Measurements from ENCODE around the gene TNFAIP8L1. TPM values are rescaled to one million over a fixed set of nuclear protein-coding genes. Genes with fewer than 3 reads are reported as not detected.

TNFAIP8L1 gene
- total RNA-seq, 1 experiment from 2014 or later: 22.2 TPM

DNA sequence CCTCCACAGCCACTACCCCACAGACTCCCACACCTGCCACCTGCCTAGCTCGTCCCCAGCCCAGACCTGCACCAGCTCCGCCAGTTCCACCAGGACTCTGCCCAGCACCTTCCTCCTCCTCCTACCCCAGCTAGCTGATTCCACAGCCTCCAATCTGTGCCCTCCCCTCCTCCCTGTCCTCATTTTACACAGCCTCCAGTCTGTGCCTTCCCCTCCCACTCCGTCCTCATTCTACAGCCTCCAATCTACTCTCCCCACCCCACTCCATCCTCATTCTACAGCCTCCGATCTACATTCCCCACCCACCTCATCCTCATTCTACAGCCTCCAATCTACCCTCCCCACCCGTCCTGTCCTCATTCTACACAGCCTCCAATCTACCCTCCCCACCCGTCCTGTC, 23.5 kb downstream of the TNFAIP8L1 start:
- RAD21 ChIA-PET (ENCODE audit: low non-redundant PET in 1 of 2, low total read pairs in 2 of 2, uncharacterized antibody in 2 of 2, unreplicated experiment in 2 of 2): no interaction called here
- no peaks in the 10 kb centered on the region for H3K9me2 ChIP-seq (ENCODE audit: insufficient read depth)
- no peaks in the 10 kb centered on the region for H3K27me3 ChIP-seq (ENCODE audit: insufficient read depth, low read length)
- no peak overlapping the region for H3K9ac ChIP-seq (ENCODE audit: low read length)
- TF ChIP-seq CBX3 (IDR thresholded peaks at IDR 0.05; ENCODE audit: low read depth): no peak
- TF ChIP-seq, protein P1, sequence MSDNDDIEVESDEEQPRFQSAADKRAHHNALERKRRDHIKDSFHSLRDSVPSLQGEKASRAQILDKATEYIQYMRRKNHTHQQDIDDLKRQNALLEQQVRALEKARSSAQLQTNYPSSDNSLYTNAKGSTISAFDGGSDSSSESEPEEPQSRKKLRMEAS (IDR thresholded peaks at IDR 0.05): no peak
- no peak for TF ChIP-seq POLR2A (IDR thresholded peaks at IDR 0.05; ENCODE audit: borderline replicate concordance, extremely low read depth, insufficient read depth, insufficient read length)
- TF ChIP-seq, protein P2, sequence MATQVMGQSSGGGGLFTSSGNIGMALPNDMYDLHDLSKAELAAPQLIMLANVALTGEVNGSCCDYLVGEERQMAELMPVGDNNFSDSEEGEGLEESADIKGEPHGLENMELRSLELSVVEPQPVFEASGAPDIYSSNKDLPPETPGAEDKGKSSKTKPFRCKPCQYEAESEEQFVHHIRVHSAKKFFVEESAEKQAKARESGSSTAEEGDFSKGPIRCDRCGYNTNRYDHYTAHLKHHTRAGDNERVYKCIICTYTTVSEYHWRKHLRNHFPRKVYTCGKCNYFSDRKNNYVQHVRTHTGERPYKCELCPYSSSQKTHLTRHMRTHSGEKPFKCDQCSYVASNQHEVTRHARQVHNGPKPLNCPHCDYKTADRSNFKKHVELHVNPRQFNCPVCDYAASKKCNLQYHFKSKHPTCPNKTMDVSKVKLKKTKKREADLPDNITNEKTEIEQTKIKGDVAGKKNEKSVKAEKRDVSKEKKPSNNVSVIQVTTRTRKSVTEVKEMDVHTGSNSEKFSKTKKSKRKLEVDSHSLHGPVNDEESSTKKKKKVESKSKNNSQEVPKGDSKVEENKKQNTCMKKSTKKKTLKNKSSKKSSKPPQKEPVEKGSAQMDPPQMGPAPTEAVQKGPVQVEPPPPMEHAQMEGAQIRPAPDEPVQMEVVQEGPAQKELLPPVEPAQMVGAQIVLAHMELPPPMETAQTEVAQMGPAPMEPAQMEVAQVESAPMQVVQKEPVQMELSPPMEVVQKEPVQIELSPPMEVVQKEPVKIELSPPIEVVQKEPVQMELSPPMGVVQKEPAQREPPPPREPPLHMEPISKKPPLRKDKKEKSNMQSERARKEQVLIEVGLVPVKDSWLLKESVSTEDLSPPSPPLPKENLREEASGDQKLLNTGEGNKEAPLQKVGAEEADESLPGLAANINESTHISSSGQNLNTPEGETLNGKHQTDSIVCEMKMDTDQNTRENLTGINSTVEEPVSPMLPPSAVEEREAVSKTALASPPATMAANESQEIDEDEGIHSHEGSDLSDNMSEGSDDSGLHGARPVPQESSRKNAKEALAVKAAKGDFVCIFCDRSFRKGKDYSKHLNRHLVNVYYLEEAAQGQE (IDR thresholded peaks at IDR 0.05; ENCODE audit: low read depth): no peak
- TF ChIP-seq RAD21 (IDR thresholded peaks at IDR 0.05; ENCODE audit: low read depth): no peak
- ATAC-seq (no peak), DNase-seq (ENCODE audit: low read depth, low spot score) (no peak)
- no peaks in the 10 kb centered on the region for H4K20me1 ChIP-seq (ENCODE audit: insufficient read depth)
- H3K4me2 ChIP-seq (ENCODE audit: low read length): no peak overlapping the region
- H3K27ac ChIP-seq (ENCODE audit: low read depth, low read length): no peak overlapping the region
- no peak overlapping the region for H2AFZ ChIP-seq (ENCODE audit: low read depth, low read length, poor library complexity, severe bottlenecking)
- no TSS peak for BruUV-seq (replicated peaks)
- intact Hi-C loops (cut with micrococcal nuclease): no loop called here
- POLR2A ChIA-PET: no interaction called here
- CTCF ChIA-PET: no interaction called here
- no peaks in the 10 kb centered on the region for H3K9me3 ChIP-seq (ENCODE audit: control insufficient read depth in 1 of 2, insufficient read depth in 1 of 2, low read depth in 1 of 2, low read length in 2 of 2)
- no peak overlapping the region for H3K4me3 ChIP-seq (replicated peaks in 1 of 2; ENCODE audit: low read depth in 1 of 2, low read length in 2 of 2)
- no peaks in the 10 kb centered on the region for H3K4me1 ChIP-seq (ENCODE audit: control insufficient read depth in 1 of 2, insufficient read depth in 2 of 2, low read length in 2 of 2)
- peaks cover 15 to 25% of the 10 kb centered on the region in 2 experiments for H3K36me3 ChIP-seq (ENCODE audit: control insufficient read depth in 1 of 2, insufficient read depth in 2 of 2, low read length in 2 of 2)
- peaks cover 17% of the 10 kb centered on the region; the same call in 1 of the 2 replicates for H3K79me2 ChIP-seq (ENCODE audit: insufficient read depth, low read length)

DNA sequence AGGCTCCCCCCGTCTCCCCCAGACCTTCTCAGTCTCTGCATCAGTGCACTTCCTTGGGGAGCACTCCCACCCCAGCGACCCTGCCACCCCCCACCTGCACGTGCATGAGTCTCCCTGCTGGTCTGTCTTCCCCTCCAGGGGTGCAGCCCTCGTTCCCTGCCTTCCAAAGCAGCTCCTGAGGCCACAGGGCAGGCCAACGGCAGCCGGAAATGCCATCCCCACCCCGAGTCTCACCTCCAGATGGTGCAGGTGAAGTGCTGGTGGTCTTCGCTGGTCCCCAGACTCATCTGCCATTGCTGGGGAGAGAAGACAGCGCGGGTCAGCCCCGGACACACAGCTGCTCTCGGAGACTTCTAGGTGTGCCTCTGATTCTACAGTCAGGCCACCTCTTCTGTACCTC, 25.3 kb downstream of the TNFAIP8L1 start:
- no TSS peak for BruUV-seq (replicated peaks)
- no peaks in the 10 kb centered on the region for H4K20me1 ChIP-seq (ENCODE audit: insufficient read depth)
- H3K36me3 ChIP-seq (ENCODE audit: control insufficient read depth in 1 of 2, insufficient read depth in 2 of 2, low read length in 2 of 2): peaks cover 15 to 24% of the 10 kb centered on the region in 2 experiments
- H3K4me3 ChIP-seq (replicated peaks in 1 of 2; ENCODE audit: low read depth in 1 of 2, low read length in 2 of 2): no peak overlapping the region
- ChIA-PET CTCF (no interaction called here), RAD21 (ENCODE audit: low non-redundant PET in 1 of 2, low total read pairs in 2 of 2, uncharacterized antibody in 2 of 2, unreplicated experiment in 2 of 2) (no interaction called here), POLR2A (no interaction called here)
- H3K79me2 ChIP-seq (ENCODE audit: insufficient read depth, low read length): peaks cover 33% of the 10 kb centered on the region
- ATAC-seq: no peak
- no peak overlapping the region for H2AFZ ChIP-seq (ENCODE audit: low read depth, low read length, poor library complexity, severe bottlenecking)
- H3K27ac ChIP-seq (ENCODE audit: low read depth, low read length): no peak overlapping the region
- no peak for DNase-seq (ENCODE audit: low read depth, low spot score)
- H3K4me2 ChIP-seq (ENCODE audit: low read length): no peak overlapping the region
- H3K27me3 ChIP-seq (ENCODE audit: insufficient read depth, low read length): no peaks in the 10 kb centered on the region
- intact Hi-C loops (cut with micrococcal nuclease): no loop called here
- H3K9ac ChIP-seq (ENCODE audit: low read length): no peak overlapping the region
- H3K9me3 ChIP-seq (ENCODE audit: control insufficient read depth in 1 of 2, insufficient read depth in 1 of 2, low read depth in 1 of 2, low read length in 2 of 2): no peaks in the 10 kb centered on the region
- peaks cover 5 to 10% of the 10 kb centered on the region in 2 experiments; a peak in 3 of 4 replicates for H3K4me1 ChIP-seq (ENCODE audit: control insufficient read depth in 1 of 2, insufficient read depth in 2 of 2, low read length in 2 of 2)
- H3K9me2 ChIP-seq (ENCODE audit: insufficient read depth): no peaks in the 10 kb centered on the region
- TF ChIP-seq RAD21 (IDR thresholded peaks at IDR 0.05; ENCODE audit: low read depth): no peak
- no peak for TF ChIP-seq POLR2A (IDR thresholded peaks at IDR 0.05; ENCODE audit: borderline replicate concordance, extremely low read depth, insufficient read depth, insufficient read length)
- no peak for TF ChIP-seq ELF1 (IDR thresholded peaks at IDR 0.05; ENCODE audit: borderline replicate concordance, low read depth)
- TF ChIP-seq, protein P3, sequence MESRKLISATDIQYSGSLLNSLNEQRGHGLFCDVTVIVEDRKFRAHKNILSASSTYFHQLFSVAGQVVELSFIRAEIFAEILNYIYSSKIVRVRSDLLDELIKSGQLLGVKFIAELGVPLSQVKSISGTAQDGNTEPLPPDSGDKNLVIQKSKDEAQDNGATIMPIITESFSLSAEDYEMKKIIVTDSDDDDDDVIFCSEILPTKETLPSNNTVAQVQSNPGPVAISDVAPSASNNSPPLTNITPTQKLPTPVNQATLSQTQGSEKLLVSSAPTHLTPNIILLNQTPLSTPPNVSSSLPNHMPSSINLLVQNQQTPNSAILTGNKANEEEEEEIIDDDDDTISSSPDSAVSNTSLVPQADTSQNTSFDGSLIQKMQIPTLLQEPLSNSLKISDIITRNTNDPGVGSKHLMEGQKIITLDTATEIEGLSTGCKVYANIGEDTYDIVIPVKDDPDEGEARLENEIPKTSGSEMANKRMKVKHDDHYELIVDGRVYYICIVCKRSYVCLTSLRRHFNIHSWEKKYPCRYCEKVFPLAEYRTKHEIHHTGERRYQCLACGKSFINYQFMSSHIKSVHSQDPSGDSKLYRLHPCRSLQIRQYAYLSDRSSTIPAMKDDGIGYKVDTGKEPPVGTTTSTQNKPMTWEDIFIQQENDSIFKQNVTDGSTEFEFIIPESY (IDR thresholded peaks at IDR 0.05; ENCODE audit: extremely low read depth, insufficient replicate concordance, low read length): no peak
- TF ChIP-seq SRF (IDR thresholded peaks at IDR 0.05; ENCODE audit: low read depth): no peak
- no peak for TF ChIP-seq ZFX (IDR thresholded peaks at IDR 0.05)
- TF ChIP-seq EZH2phosphoT487 (IDR thresholded peaks at IDR 0.05; ENCODE audit: borderline replicate concordance): no peak
- TF ChIP-seq, protein P4, sequence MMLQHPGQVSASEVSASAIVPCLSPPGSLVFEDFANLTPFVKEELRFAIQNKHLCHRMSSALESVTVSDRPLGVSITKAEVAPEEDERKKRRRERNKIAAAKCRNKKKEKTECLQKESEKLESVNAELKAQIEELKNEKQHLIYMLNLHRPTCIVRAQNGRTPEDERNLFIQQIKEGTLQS (IDR thresholded peaks at IDR 0.05): no peak
- TF ChIP-seq, protein P5, sequence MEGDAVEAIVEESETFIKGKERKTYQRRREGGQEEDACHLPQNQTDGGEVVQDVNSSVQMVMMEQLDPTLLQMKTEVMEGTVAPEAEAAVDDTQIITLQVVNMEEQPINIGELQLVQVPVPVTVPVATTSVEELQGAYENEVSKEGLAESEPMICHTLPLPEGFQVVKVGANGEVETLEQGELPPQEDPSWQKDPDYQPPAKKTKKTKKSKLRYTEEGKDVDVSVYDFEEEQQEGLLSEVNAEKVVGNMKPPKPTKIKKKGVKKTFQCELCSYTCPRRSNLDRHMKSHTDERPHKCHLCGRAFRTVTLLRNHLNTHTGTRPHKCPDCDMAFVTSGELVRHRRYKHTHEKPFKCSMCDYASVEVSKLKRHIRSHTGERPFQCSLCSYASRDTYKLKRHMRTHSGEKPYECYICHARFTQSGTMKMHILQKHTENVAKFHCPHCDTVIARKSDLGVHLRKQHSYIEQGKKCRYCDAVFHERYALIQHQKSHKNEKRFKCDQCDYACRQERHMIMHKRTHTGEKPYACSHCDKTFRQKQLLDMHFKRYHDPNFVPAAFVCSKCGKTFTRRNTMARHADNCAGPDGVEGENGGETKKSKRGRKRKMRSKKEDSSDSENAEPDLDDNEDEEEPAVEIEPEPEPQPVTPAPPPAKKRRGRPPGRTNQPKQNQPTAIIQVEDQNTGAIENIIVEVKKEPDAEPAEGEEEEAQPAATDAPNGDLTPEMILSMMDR (IDR thresholded peaks at IDR 0.05 in 2 of 3, conservative IDR thresholded peaks at IDR 0.05 in 1 of 3; ENCODE audit: borderline replicate concordance in 1 of 3, insufficient read depth in 1 of 3, low read depth in 2 of 3, low read length in 2 of 3): no peak
- no peak for TF ChIP-seq SIN3A (IDR thresholded peaks at IDR 0.05; ENCODE audit: low read depth)

All from HCT116 (cell line).